T47D (cell line): ENCODE measurements around the gene TSC22D1.

Source experiments
- DNase-seq, 2 experiments: peaks; one replicate each; pipeline versions ENCODE4 v3.0.0 to v3.0.0-alpha.2; 2011 to 2012; ENCODE audit warnings: low read depth in 1 of 2, low spot score in 1 of 2
- JUND ChIP-seq: IDR thresholded peaks from 2 replicates; pipeline ENCODE4 v1.6.1; 2012; ENCODE audit warnings: low read depth
- in situ Hi-C: cut with HindIII; loops from 2 replicates; pipeline ENCODE4 v1.10.0; 2016; ENCODE audit warnings: low sequenced_read_pairs, low pct_unique_long_range_greater_than_20kb

The TSC22D1 gene

DNA sequence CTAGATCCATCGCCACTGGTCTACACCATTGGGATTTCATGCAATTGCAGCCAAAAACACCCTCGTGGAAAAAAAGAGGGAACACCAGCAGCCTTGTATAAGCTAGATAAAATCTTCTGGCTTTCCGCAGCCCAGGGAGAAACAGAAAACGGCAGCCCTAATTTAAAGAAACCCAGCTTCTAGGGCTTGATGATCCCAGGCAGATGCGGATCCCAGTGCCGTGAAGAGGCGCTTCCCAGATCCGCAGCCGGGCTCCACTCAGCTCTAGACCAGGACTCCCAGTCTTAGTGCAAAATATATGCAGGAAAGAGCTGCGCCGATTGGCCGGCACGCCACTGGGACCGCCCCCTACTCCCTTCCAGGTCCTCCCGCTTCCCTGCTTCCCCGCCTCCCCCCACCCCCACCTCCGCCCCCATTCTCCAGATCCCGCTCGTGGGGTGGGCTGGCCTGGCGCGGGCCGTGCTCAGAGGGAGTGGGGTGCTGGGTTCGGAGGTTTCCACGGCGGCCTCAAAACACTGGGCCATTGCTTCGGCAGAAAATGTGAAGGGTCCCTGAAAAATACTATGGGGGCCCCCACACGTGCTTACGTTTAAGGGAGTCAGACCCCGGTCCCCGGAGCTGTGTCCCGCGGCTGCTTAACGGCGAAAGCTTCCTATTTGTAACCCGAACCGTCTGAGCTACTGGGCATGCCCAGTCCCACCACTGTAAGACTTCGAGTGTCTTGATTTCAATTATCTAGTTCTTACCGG is 139.4 kb downstream of the TSC22D1 start:
- no peak for TF ChIP-seq JUND
- DNase-seq: peak; percentile 60 to 93
- in situ Hi-C loops: no loop called here

DNA sequence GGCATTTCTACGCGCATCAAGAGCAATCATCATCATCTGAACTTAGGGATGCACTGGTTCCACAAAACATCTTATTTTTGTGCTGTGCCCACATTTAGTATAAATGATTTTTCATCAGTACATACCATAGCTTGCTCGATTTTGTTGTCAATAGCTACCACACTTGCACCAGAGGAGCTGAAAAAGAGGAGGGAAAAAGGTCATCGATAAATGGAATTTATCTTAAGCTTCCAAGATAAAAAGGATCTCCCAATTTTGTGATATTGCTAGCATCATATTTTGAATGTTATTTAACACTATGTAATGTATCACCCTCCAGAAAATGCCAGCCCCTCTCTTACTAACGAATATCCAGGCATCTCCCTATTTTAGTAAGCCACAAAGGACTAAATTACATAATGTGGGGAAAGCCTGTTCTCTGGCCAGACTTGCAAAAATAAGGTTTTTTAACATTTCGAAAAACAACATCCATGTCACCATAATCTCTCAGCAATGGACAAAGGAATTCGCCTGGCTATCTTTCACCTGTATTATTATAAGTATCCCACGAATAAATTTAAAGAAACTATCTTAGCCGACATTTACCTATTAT is 140.1 kb downstream of the TSC22D1 start:
- in situ Hi-C loops: no loop called here
- TF ChIP-seq JUND: no peak
- no peak for DNase-seq

GRCh38 chr13:44435142-44435918 is 140.8 kb downstream of the TSC22D1 start:
- peak; percentile 65 to 98 for DNase-seq
- no peak for TF ChIP-seq JUND
- in situ Hi-C loops: no loop called here

- no peak for DNase-seq
- TF ChIP-seq JUND: no peak
- in situ Hi-C loops: no loop called here
Measured at GRCh38 chr13:44434766-44435141, 141.4 kb downstream of the TSC22D1 start.

DNA sequence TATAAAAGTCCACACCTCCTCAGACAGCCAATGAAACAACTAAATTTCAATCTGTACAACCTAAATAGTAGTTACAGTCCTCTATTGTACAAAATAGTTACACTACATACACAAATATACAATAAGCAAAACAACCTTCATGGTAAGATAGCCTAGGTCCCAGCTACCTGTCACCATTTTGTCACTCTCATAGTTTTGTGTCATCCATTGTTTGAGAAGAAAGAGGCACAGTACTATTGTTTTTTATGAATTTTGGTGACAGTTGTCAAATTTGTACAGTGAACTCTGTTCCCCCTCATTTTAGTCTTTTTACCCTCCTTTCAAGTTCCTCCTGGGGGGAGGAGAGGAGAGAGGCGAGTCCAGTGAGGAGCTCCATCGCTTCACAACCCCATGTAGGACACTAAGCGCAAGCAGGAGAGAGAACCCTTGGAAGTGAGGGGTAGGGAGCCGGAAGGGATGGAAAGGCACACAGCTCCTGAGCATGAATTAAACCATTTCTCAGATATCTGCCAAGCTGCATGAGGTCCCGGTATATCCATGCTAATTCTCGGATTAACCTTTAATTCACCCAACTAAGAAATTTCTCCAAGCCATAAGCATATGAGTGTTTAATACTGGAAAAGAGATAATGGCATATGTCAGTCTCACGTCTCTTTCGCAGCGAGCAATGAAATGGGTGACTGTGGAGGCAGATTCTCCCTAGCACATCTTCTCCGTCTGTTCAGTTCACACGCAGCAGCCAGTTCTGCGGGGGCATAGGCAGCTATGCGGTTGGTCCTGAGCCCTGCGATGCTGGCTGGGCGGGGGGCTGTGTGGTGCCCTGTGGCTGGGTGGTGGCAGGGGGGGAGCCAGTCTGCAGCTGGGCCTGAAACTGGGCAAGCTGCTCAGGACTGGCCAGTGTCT is 142.0 kb downstream of the TSC22D1 start:
- no peak for TF ChIP-seq JUND
- DNase-seq: no peak
- in situ Hi-C loops: no loop called here

GRCh38 chr13:44432650-44433049 is 143.5 kb downstream of the TSC22D1 start:
- no peak for TF ChIP-seq JUND
- DNase-seq: no peak
- in situ Hi-C loops: no loop called here

DNA sequence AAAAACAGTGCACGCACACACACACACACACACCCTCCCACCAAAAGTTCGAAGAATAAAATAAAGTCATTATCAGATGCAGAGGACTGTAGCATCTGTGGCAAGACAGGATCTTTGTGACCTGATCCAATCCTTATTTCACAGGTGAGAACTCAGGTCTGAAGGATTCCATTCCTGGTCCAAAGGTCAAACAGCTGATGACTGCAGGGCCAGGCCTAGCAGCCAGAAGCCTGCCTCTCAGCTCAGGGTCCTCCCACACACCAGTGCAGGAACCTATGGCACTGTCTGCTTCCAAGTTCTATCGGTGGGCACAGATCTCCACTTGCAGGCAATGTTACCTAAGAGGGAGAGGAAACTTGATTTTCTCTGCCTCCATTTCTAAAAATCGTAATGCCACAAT is 145.0 kb downstream of the TSC22D1 start:
- no peak for TF ChIP-seq JUND
- no peak for DNase-seq
- in situ Hi-C loops: no loop called here

GRCh38 chr13:44429311-44429710 is 146.8 kb downstream of the TSC22D1 start:
- TF ChIP-seq JUND: no peak
- in situ Hi-C loops: no loop called here
- DNase-seq: no peak

GRCh38 chr13:44426461-44426860 is 149.7 kb downstream of the TSC22D1 start:
- in situ Hi-C loops: no loop called here

DNA sequence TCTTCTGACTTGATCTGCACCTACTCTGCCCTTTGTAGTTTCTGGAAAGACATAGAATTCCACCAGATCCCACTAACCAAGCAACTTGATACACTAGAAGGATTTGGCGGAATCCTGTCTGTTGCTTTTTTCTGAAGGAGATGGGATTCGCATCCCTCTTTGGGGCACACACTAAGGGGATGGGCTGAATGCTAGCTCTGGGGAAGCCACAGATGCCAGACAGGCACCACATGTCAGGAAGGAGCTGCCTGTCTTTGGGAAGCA is 150.4 kb downstream of the TSC22D1 start:
- in situ Hi-C loops: no loop called here
- DNase-seq: no peak
- TF ChIP-seq JUND: no peak

More at GRCh38 chr13:44426461-44426860, 149.7 kb downstream of the TSC22D1 start:
- DNase-seq: no peak
- no peak for TF ChIP-seq JUND

GRCh38 chr13:44425041-44425814 is 150.9 kb downstream of the TSC22D1 start:
- in situ Hi-C loops: no loop called here
- DNase-seq: no peak

DNA sequence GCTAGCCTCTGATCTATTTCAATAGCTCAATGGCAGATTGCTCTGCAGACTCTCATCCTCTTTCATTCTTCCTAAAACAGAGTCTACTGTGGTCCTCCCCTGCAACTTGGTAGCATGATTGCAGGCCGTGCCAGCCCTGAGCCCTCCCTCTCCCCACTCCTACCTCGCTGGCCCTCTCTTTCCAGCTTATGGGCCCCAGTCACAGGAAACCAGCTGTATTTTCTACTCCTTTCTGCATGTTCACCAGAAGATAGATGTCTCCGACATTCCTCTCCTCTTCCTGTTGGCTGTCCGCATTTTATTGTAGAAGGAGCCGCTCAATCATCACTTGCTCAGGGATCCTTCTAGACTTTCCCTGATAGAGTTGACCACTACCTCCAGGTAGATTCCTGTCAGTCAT is 152.3 kb downstream of the TSC22D1 start:
- TF ChIP-seq JUND: no peak
- in situ Hi-C loops: no loop called here
- no peak for DNase-seq

More at GRCh38 chr13:44425041-44425814, 150.9 kb downstream of the TSC22D1 start:
- no peak for TF ChIP-seq JUND
